NCI-H82 treated with DMSO at 0.1 percent for 48 hours (cell line): ENCODE results near the gene NME7.

Experiments used
- DNase-seq: peaks from one replicate; lab custom pipeline; 2025; ENCODE audit not compliant: unreplicated experiment; lab: John Stamatoyannopoulos, UW

Gene NME7

DNA sequence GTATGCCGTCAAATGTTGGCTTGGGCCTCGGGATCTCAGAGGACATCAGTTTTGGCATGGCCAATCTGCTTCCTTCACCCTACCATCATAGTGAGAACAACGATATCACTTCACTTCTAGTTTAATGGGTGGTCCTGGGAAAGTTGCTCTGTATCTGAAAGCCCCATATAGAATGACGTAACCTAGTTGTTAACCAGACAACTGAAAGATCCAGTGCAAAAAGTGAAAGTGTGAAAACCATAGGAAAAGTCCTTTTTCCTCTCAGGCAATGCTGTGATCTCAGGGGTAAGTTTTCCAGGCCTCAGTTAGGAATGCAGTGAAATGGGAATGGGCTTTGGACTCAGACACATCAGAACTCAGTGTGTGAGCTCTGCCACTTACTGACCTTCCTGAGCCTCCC lies 279.7 kb downstream of the NME7 start:
- no peak for DNase-seq

GRCh38 chr1:169086603-169087455 lies 280.8 kb downstream of the NME7 start:
- peak; percentile 98 for DNase-seq

GRCh38 chr1:169085911-169086310 lies 281.7 kb downstream of the NME7 start:
- no peak for DNase-seq
